Progenitor cell of endocrine pancreas (in vitro differentiated cells): ENCODE results near the gene TLR3. TPM values are rescaled to one million over a fixed set of nuclear protein-coding genes. Genes with fewer than 3 reads are reported as not detected.
A peak's percentile ranks its signal among the peaks of the same experiment; 100 is the strongest.

Experiments
- DNase-seq: peaks from one replicate; pipeline ENCODE4 v3.0.0; 2021; ENCODE audit warnings: low spot score; ENCODE audit not compliant: unreplicated experiment
- H3K27ac Mint-ChIP-seq: 2 replicates; pipeline ENCODE4 v1.8.0; 2021; ENCODE audit warnings: mild to moderate bottlenecking, moderate library complexity, mixed read lengths
- H3K27me3 Mint-ChIP-seq: 2 replicates; pipeline ENCODE4 v1.8.0; 2021; ENCODE audit warnings: mixed read lengths
- H3K36me3 Mint-ChIP-seq: 2 replicates; pipeline ENCODE4 v1.8.0; 2022; ENCODE audit warnings: mixed read lengths; ENCODE audit not compliant: insufficient read depth
- H3K4me1 Mint-ChIP-seq: 2 replicates; pipeline ENCODE4 v1.8.0; 2021; ENCODE audit warnings: low read depth, mixed read lengths
- H3K4me3 Mint-ChIP-seq: 2 replicates; pipeline ENCODE4 v1.8.0; 2021; ENCODE audit warnings: low read depth, mild to moderate bottlenecking, moderate library complexity, mixed read lengths
- H3K9me3 Mint-ChIP-seq: 2 replicates; pipeline ENCODE4 v1.8.0; 2021; ENCODE audit warnings: low read depth, mixed read lengths
- CTCF ChIP-seq: fragments of 200-600 bp; sonication (generic); IDR thresholded peaks from one replicate; pipeline ENCODE4 v1.5.0; 2021; ENCODE audit warnings: antibody characterized with exemption, mild to moderate bottlenecking; ENCODE audit not compliant: unreplicated experiment
- total RNA-seq: library from RNA; stranded (reverse); gene quantifications from 2 replicates; pipeline ENCODE4 v1.2.1, GENCODE V29; 2021

Gene TLR3
- total RNA-seq, 1 donor from 2014 or later = not detected

GRCh38 chr4:186107947-186108346 lies 39.0 kb downstream of the TLR3 start:
- Mint-ChIP-seq H3K27ac (no peak overlapping the region), H3K36me3 (peaks cover 2% of the 10 kb centered on the region), H3K4me3 (no peak overlapping the region), H3K4me1 (peaks cover 8% of the 10 kb centered on the region), H3K9me3 (no peaks in the 10 kb centered on the region), H3K27me3 (peaks cover 28% of the 10 kb centered on the region)
- DNase-seq = no peak
- no peak for TF ChIP-seq CTCF

GRCh38 chr4:186108391-186108790 lies 39.4 kb downstream of the TLR3 start:
- DNase-seq = no peak
- Mint-ChIP-seq H3K27me3 (peaks cover 24% of the 10 kb centered on the region), H3K4me3 (no peak overlapping the region), H3K27ac (no peak overlapping the region), H3K36me3 (peaks cover 2% of the 10 kb centered on the region), H3K4me1 (peaks cover 8% of the 10 kb centered on the region), H3K9me3 (no peaks in the 10 kb centered on the region)
- no peak for TF ChIP-seq CTCF

- H3K9me3 Mint-ChIP-seq = no peaks in the 10 kb centered on the region
- H3K27me3 Mint-ChIP-seq = peaks cover 17% of the 10 kb centered on the region
- TF ChIP-seq CTCF = no peak
- H3K4me3 Mint-ChIP-seq = no peak overlapping the region
- H3K36me3 Mint-ChIP-seq = peaks cover 2% of the 10 kb centered on the region
- H3K4me1 Mint-ChIP-seq = peaks cover 8% of the 10 kb centered on the region
- no peak for DNase-seq
- H3K27ac Mint-ChIP-seq = no peak overlapping the region
These were observed 40.3 kb downstream of the TLR3 start for GRCh38 chr4:186109245-186109644.

- no peak for TF ChIP-seq CTCF
- no peaks in the 10 kb centered on the region for H3K9me3 Mint-ChIP-seq
- no peaks in the 10 kb centered on the region for H3K4me1 Mint-ChIP-seq
- peak overlapping the region; percentile 74 for H3K4me3 Mint-ChIP-seq
- no peaks in the 10 kb centered on the region for H3K36me3 Mint-ChIP-seq
- no peak for DNase-seq
- H3K27ac Mint-ChIP-seq = no peak overlapping the region
- peaks cover 10% of the 10 kb centered on the region for H3K27me3 Mint-ChIP-seq
These were observed 47.7 kb downstream of the TLR3 start for GRCh38 chr4:186116697-186117096.

GRCh38 chr4:186118582-186118981 lies 49.6 kb downstream of the TLR3 start:
- DNase-seq = no peak
- Mint-ChIP-seq H3K36me3 (no peaks in the 10 kb centered on the region), H3K27ac (no peak overlapping the region), H3K9me3 (no peaks in the 10 kb centered on the region), H3K27me3 (peaks cover 10% of the 10 kb centered on the region), H3K4me1 (no peaks in the 10 kb centered on the region), H3K4me3 (no peak overlapping the region)
- TF ChIP-seq CTCF = no peak
